LNCAP (cell line): ENCODE measurements around the gene SRP9.

ENCODE experiments used
- TF ChIP-seq, protein P1 (sequence below): fragments of 450-650 bp; IDR thresholded peaks from 2 replicates; pipeline ENCODE4 v1.5.1; 2017; ENCODE audit warnings: mild to moderate bottlenecking

Gene SRP9

DNA sequence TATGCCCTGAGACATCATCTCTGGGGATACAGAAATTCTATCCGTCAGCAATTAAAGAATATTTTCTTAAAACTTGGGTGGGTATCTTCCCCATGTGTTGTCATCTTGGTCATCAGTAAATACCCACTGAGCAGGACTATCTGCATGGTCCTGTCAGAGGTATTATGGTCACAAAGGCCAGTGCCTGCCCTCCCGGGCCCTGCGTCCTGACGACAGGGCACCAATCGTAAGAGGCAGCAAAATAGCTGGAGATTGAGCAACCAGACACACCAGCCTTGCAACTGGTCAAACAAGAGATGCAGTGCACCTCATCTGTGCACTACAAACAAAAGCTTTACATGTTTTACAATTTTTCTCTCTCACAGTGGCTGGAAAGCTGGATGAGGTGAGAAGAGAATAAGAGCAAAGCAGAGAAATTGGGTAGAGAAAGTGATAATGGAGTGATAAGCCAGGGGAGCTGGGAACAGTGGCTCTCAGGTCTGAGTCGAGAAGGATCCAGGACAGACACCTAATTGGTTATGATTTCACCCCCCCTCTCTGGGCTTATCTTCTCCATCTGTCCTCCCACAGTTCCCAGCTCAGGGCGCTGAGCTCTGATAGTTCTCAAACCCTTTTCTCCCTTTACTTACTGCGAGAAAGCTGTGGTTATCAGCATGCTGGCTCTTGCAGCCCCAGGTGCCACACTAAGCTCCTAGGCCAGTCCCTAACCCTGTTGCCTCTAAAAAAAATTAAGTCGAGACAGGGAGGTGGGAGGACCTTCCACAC lies 8.8 kb upstream of the SRP9 start:
- TF ChIP-seq, protein P1, sequence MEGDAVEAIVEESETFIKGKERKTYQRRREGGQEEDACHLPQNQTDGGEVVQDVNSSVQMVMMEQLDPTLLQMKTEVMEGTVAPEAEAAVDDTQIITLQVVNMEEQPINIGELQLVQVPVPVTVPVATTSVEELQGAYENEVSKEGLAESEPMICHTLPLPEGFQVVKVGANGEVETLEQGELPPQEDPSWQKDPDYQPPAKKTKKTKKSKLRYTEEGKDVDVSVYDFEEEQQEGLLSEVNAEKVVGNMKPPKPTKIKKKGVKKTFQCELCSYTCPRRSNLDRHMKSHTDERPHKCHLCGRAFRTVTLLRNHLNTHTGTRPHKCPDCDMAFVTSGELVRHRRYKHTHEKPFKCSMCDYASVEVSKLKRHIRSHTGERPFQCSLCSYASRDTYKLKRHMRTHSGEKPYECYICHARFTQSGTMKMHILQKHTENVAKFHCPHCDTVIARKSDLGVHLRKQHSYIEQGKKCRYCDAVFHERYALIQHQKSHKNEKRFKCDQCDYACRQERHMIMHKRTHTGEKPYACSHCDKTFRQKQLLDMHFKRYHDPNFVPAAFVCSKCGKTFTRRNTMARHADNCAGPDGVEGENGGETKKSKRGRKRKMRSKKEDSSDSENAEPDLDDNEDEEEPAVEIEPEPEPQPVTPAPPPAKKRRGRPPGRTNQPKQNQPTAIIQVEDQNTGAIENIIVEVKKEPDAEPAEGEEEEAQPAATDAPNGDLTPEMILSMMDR: no peak

DNA sequence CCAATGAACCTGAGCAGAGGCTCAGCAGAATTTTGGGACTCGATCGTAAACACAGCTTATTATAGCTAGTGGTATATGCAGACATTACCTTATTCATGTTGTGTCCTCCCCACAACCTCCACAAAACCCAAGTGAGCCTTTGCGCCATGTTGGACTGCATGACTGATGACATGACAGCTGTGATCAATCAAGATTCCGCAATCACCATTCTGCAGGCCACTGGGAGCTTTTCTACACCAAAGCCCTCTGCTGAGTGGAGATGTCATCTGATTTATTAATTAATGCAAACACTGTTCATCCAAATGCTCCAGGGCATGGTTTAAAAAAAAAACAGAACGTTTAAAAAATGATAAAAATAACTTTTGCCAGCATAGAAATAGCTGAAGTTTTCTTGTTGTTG lies 7.9 kb upstream of the SRP9 start:
- TF ChIP-seq, protein P1: no peak

DNA sequence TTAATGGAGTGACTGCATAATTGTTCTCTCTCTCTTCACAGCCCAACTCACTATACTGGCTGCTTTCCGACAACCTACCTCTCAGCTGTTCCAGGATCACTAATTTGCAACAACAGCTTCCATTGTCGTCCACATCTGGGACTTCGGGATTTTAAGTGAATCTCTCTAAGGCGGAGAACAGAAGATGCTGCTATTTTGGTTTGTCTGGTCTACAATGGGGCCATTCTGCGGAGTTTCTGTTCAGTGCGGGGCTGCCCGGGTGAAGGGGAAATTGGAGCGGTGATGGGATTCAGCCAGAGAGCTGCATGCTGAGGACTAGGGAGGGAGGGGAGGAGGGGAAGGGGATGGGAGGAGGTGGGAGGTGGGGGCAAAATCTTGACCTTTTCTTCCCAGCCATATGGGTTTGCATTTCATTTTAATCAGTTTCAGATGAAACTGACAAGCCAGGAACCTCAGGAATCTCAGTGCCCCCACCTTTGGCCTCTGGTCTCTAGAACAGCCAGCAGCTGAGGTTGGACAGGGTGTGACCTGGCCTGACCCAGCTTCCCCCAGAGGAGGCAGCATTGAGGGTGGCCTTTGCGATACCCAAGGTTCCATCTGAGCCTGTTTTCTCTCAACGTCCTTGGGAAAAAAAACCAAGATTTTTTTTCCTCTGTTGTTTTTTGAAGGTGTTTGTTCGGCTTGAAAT lies 6.9 kb upstream of the SRP9 start:
- TF ChIP-seq, protein P1: no peak

DNA sequence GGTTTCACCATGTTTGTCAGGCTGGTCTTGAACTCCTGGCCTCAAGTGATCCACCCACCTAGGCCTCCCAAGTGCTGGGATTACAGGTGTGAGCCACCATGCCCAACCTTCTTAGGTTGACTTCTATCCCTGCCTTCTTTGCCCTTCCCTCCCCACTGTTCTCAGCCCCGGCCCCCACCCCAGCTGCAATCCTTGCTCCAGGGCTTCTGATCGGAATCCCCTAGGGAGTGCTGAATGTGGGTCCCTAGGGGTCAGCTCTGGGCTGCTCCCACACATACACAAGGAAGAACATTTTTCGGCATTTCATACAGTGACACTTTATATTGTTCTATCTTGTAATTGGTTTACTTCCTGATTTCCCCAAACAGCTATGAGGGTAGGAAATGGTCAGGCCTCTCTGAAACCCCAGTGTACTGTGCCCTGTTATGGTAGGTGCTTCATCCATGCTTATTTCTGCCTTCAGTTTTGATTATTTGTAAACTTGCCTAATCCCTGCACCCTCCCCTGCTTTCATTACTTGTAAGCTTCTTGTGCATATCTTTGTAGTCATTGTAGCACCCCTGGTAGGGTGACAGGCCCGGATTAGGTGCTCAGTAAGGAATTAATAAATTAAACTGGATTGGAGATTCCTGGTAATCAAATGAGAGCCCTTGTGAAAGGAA lies 5.8 kb upstream of the SRP9 start:
- TF ChIP-seq, protein P1: no peak

DNA sequence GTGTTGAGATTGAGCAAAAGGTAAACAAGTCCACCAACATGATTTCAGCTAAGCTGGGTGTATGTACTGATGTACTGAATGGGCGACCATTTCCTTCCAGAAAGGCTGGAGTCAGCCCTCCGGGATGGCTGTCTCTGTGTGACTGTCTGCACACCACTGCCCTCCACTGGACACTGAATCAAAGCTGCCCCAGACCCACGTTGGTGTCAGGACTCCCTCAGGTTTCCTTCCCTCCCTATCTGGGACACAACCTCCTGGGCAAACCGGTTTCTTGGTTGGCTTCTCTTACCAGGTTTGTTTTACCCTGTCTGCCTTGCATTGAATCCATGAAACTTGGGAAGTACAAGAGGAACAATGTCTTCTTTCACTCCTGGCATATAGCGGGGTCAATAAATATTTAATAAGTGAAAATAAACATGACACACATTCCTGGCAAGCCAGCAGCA lies 5.3 kb upstream of the SRP9 start:
- TF ChIP-seq, protein P1: peak; percentile 99

DNA sequence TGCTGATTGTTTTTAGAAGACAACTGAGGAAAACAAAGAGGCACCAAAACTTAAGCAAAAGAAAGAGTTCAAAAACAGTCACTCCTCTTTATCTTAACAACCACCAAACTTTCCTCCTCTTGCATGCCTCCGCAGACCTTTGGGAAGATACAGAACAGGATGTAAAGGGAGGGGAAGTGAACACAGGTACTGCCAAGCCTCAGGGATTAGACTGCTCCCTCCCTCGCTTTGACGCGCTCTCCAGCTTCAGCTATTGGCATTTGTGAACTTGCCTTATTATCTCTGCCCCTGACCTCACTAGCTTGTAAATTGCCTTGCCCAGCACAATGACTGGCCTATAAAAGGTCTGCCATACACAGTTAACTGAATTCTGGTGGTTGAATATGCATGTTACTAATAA lies 4.8 kb upstream of the SRP9 start:
- TF ChIP-seq, protein P1: no peak

DNA sequence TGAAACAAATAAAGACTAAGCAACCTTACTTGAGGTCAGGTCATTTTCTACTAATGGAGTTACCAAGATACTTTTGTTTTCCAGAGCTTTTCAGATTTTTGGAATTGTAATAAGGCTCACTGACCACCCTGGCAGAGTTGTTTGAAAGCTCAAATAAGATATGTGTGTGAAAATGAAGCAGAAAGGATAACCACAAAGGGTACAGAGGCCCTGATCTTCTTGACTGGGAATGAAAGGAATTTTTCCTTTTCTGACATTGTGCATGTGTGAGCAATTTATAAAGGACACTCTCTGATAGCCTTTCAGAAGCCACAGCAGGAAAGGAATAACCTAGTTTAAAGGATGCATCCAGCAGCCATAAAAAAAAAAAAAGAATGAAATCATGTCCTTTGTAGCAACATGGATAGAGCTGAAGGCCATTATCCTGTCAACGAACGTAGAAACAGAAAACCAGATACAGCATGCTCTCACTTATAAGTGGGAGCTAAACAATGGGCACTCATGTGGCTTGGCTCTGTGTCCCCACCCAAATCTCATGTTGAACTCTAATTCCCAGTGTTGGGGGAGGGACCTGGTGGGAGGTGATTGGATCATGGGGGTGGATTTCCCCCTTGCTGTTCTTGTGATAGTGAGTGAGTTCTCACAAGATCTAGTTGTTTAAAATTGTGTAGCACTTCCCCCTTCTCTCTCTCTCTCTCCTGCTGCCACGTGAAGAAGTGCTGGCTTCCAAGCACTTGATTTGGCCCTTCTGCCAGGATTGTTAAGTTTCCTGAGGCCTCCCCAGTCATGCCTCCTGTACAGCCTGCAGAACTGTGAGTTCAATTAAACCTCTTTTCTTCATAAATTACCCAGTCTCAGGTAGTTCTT lies 3.1 kb upstream of the SRP9 start:
- TF ChIP-seq, protein P1: no peak
